ENCODE measurements around the gene THG1L. TPM values are rescaled to one million over a fixed set of nuclear protein-coding genes. Genes with fewer than 3 reads are reported as not detected.

Gene THG1L
- total and polyA plus RNA-seq, 2 of the 13 experiments (the other 11 are each of a cell fraction or from before 2014, with no cell fraction given), result 16.6 to 17.2 TPM

- TF ChIP-seq ARID5B (CRISPR knock-in tag; IDR thresholded peaks at IDR 0.05) (no peak), ZBTB2 (CRISPR knock-in tag; IDR thresholded peaks at IDR 0.05; ENCODE audit: low read depth) (no peak), FIP1L1 (IDR thresholded peaks at IDR 0.05; ENCODE audit: borderline replicate concordance, insufficient read depth, low read depth, low read length) (no peak), ZNF101 (CRISPR knock-in tag; IDR thresholded peaks at IDR 0.05; ENCODE audit: borderline replicate concordance, low read depth) (no peak), DNMT3B (CRISPR knock-in tag; conservative IDR thresholded peaks at IDR 0.05) (no peak), ZNF350 (CRISPR knock-in tag; IDR thresholded peaks at IDR 0.05; ENCODE audit: borderline replicate concordance, low read depth) (no peak), ZNF572 (CRISPR knock-in tag; IDR thresholded peaks at IDR 0.05) (no peak), GFI1 (CRISPR knock-in tag; IDR thresholded peaks at IDR 0.05; ENCODE audit: borderline replicate concordance) (no peak), NFAT5 (CRISPR knock-in tag; IDR thresholded peaks at IDR 0.05) (no peak), TRIM24 (CRISPR knock-in tag; IDR thresholded peaks at IDR 0.05) (no peak), DBP (CRISPR knock-in tag; IDR thresholded peaks at IDR 0.05; ENCODE audit: not compliant biosample characterization) (no peak)
These were observed 17.2 kb upstream of the THG1L start (continued) for GRCh38 chr5:157713830-157714595.

Measured in HepG2 (cell line).